Right renal pelvis (tissue), 4 donors: ENCODE data around the gene SIPA1L2. TPM values are rescaled to one million over a fixed set of nuclear protein-coding genes. Genes with fewer than 3 reads are reported as not detected.

Experiments
- DNase-seq, 4 donors: peaks; one replicate each; pipeline ENCODE4 v3.0.0-alpha.2; 2013; ENCODE audit warnings: low read depth in 4 of 4, low spot score in 3 of 4, missing footprints in 1 of 4
- polyA plus RNA-seq, 4 donors: library from polyadenylated mRNA; unstranded; fragments of 120-200 nt; gene quantifications; one replicate each; pipeline ENCODE4 v1.2.1, GENCODE V29; 2013; ENCODE audit not compliant: insufficient read length in 4 of 4

SIPA1L2 gene
- polyA plus RNA-seq, 4 donors = 27.0 to 36.4 (median 31.9) TPM

GRCh38 chr1:232594768-232595698 lies 34.9 kb downstream of the SIPA1L2 start:
- DNase-seq = no peak

GRCh38 chr1:232593717-232594502 lies 36.0 kb downstream of the SIPA1L2 start:
- DNase-seq = no peak

- no peak for DNase-seq
Measured at GRCh38 chr1:232591344-232591743, 38.6 kb downstream of the SIPA1L2 start.

- DNase-seq = no peak
Measured at GRCh38 chr1:232590744-232591082, 39.2 kb downstream of the SIPA1L2 start.

- no peak for DNase-seq
Measured at GRCh38 chr1:232589812-232590743, 39.9 kb downstream of the SIPA1L2 start.

- DNase-seq = no peak
Measured at GRCh38 chr1:232589111-232589811, 40.7 kb downstream of the SIPA1L2 start.

- DNase-seq = no peak
Measured at GRCh38 chr1:232587141-232588008, 42.6 kb downstream of the SIPA1L2 start.

GRCh38 chr1:232586679-232587078 lies 43.3 kb downstream of the SIPA1L2 start:
- DNase-seq = no peak

- DNase-seq = no peak
Measured at GRCh38 chr1:232585486-232585885, 44.4 kb downstream of the SIPA1L2 start.

GRCh38 chr1:232581932-232582331 lies 48.0 kb downstream of the SIPA1L2 start:
- DNase-seq = no peak

Other genes with a start within 250 kb of the SIPA1L2 start
- gene MAP10, start 175.3 kb upstream of the SIPA1L2 start, polyA plus RNA-seq = 1 to 10 TPM; 5.9 to 8.0 (median 7.4) TPM